MCF 10A (cell line): ENCODE results near the gene AHCYL1. TPM values are rescaled to one million over a fixed set of nuclear protein-coding genes. Genes with fewer than 3 reads are reported as not detected.

Source experiments
- BruUV-seq: library from RNA; stranded (reverse); fragments of 400-500 nt; replicated peaks from 2 replicates; lab custom pipeline; 2021; lab: Mats Ljungman, UMichigan
- CTCF ChIA-PET: fragments of 300-600 bp; sonication (Branson Sonifier 250); formaldehyde crosslinking; extraction: SDS; loops from one replicate; lab custom pipeline; 2021; ENCODE audit warnings: antibody characterized with exemption, inconsistent platforms; lab: Yijun Ruan, JAX
- POLR2A ChIA-PET: fragments of 300-600, 350-650 bp; sonication (Branson Sonifier 250); formaldehyde crosslinking; extraction: SDS; loops from one replicate; lab custom pipeline; 2020; ENCODE audit warnings: antibody characterized with exemption, inconsistent platforms; lab: Yijun Ruan, JAX
- DNase-seq: peaks from one replicate; pipeline ENCODE4 v3.0.0-alpha.2; 2018; ENCODE audit not compliant: unreplicated experiment
- H3K27ac Mint-ChIP-seq: one replicate; pipeline ENCODE4 v1.8.0; 2022; ENCODE audit warnings: mild to moderate bottlenecking, low read depth, mixed read lengths; ENCODE audit not compliant: unreplicated experiment
- H3K27me3 Mint-ChIP-seq: one replicate; pipeline ENCODE4 v1.8.0; 2022; ENCODE audit warnings: mixed read lengths; ENCODE audit not compliant: insufficient read depth, unreplicated experiment
- H3K36me3 Mint-ChIP-seq: one replicate; pipeline ENCODE4 v1.8.0; 2022; ENCODE audit warnings: mild to moderate bottlenecking, moderate library complexity, mixed read lengths; ENCODE audit not compliant: insufficient read depth, unreplicated experiment
- H3K4me1 Mint-ChIP-seq: one replicate; pipeline ENCODE4 v1.8.0; 2022; ENCODE audit warnings: mixed read lengths; ENCODE audit not compliant: insufficient read depth, unreplicated experiment
- H3K4me3 Mint-ChIP-seq: one replicate; pipeline ENCODE4 v1.8.0; 2022; ENCODE audit warnings: mild to moderate bottlenecking, moderate library complexity, mixed read lengths; ENCODE audit not compliant: unreplicated experiment
- H3K9me3 Mint-ChIP-seq: one replicate; pipeline ENCODE4 v1.8.0; 2022; ENCODE audit warnings: mixed read lengths; ENCODE audit not compliant: unreplicated experiment
- intact Hi-C: fragments of 100-400 bp; cut with micrococcal nuclease; formaldehyde crosslinking; loops from 2 replicates; pipeline ENCODE4 v1.14.1; 2022
- total RNA-seq: library from RNA; stranded (reverse); gene quantifications from 2 replicates; pipeline ENCODE4 v1.2.3, GENCODE V29; 2022
- TF ChIP-seq, protein P1 (sequence below): fragments of 200-600 bp; IDR thresholded peaks from one replicate; pipeline ENCODE4 v1.8.0; 2022; ENCODE audit warnings: antibody characterized with exemption, mild to moderate bottlenecking; ENCODE audit not compliant: unreplicated experiment

Gene AHCYL1
- total RNA-seq, 1 experiment from 2014 or later = 104 TPM

DNA sequence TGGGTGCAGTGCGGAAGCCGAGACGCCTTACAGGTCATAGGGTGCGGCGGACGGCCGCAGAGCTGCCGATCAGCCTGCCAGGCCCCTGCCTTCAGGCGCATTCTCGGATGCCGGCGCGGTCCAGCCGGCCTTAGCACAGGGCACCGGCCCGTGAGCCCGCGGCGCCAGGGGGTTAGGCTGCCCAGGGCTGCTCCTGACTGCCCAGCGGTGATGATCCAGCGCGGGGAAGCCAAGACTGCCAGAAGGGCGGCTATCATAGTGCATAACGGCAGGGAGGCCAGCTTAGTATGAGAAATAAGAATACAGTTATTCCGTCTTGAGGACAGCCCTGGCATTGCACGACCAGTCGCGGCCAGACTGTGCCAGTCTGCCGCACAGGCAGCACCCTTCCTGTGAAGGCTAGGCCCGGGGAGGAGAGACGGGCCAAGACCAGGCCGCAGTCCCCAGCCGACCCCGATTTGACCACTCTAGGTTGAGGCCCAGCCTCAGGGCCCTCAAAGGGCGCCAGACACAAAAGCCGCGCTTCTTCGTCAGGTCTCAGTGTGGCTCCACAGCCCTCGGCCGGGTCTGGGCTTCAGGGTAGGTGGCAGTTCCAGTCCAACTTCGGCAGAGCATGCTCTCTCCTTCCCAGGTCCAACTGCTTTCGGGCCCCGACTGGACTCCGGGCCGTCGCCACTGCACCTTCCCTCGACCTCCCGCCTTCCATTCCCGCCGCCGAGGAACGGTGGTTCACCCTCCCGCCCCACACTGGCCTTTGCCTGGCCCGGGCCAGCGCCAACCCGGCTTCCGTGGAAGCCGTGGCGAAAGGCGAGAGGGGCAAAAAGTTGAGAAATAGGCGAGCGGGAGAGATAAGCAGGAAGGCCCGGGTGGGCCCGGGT, 85.1 kb downstream of the AHCYL1 start:
- POLR2A ChIA-PET = no interaction called here
- intact Hi-C loops = no loop called here
- CTCF ChIA-PET = interaction anchor here (0.7 to 1.2 kb wide), 2 partner anchors 15 to 27 kb away, joined by 3 read pairs; no protein-coding TSS in a partner anchor
- H3K9me3 Mint-ChIP-seq = peaks cover 8% of the 10 kb centered on the region
- TF ChIP-seq, protein P1, sequence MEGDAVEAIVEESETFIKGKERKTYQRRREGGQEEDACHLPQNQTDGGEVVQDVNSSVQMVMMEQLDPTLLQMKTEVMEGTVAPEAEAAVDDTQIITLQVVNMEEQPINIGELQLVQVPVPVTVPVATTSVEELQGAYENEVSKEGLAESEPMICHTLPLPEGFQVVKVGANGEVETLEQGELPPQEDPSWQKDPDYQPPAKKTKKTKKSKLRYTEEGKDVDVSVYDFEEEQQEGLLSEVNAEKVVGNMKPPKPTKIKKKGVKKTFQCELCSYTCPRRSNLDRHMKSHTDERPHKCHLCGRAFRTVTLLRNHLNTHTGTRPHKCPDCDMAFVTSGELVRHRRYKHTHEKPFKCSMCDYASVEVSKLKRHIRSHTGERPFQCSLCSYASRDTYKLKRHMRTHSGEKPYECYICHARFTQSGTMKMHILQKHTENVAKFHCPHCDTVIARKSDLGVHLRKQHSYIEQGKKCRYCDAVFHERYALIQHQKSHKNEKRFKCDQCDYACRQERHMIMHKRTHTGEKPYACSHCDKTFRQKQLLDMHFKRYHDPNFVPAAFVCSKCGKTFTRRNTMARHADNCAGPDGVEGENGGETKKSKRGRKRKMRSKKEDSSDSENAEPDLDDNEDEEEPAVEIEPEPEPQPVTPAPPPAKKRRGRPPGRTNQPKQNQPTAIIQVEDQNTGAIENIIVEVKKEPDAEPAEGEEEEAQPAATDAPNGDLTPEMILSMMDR = no peak
- H3K36me3 Mint-ChIP-seq = no peaks in the 10 kb centered on the region
- BruUV-seq = no TSS peak
- no peaks in the 10 kb centered on the region for H3K4me1 Mint-ChIP-seq
- no peaks in the 10 kb centered on the region for H3K27me3 Mint-ChIP-seq
- H3K4me3 Mint-ChIP-seq = no peak overlapping the region
- no peak for DNase-seq
- no peak overlapping the region for H3K27ac Mint-ChIP-seq

DNA sequence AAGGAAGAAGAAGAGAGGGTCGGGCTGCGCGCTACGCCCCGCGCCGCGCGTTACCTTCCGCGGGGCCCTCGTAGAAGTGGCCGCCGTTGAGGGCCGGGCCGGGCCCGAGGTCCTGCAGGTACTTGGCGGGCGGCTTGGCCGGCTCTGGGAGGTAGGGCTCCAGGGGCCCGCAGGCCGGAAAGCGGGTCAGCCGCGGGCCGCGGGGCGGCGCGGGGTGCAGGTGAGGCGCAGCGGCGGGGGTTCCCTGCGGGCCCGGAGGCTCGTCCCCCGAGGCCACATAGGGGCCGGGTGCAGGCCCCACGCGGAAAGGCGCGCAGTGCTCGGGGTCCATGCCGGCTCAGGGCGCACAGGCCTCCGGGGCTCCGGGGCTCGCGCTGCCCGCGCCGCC, 85.7 kb downstream of the AHCYL1 start:
- H3K4me3 Mint-ChIP-seq = no peak overlapping the region
- no peaks in the 10 kb centered on the region for H3K36me3 Mint-ChIP-seq

DNA sequence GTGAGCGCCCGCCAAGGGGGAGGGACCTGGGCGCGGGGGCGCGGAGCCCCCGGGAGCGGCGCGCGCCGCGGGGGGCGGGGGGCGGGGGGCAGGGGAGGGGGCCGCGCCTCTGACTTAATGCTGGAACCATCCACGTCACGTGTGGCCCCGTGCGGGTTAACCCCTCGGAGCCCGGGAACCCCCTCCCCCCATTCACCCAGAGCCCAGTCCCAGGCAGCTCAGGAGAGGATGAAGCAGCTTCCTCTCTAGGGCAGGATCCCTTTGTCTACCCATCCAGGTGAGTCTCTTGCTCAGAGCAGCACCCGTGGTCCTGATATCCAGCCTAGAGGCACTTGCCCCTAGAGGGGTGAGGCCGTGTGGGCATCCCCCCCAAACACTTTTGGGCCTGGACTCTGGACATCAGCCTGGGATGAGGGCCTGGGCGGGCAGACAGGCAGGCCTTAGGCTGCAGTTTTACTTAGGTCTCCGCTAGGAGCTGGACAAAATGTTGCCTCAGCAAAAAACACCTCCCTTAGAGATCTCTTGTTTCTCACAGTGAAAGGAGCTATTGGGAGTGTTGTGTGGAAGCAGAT, 86.2 kb downstream of the AHCYL1 start, which contains the start of gene ALX3:
Gene ALX3 (minus strand): TSS at position 2 of the 572 bp plus-strand sequence. CDS start 60 bp downstream, outside the sequence.
- ChIA-PET CTCF (interaction anchor here (0.6 to 1.9 kb wide), 8 partner anchors 11 to 1221 kb away, joined by 3 to 12 read pairs (median 4); no protein-coding TSS in a partner anchor), POLR2A (no interaction called here)
- Mint-ChIP-seq H3K4me1 (no peaks in the 10 kb centered on the region), H3K4me3 (no peak within 1 kb of the TSS), H3K27me3 (no peaks in the 10 kb centered on the region), H3K27ac (no peak within 1 kb of the TSS), H3K9me3 (peaks cover 8% of the 10 kb centered on the region), H3K36me3 (no peaks in the 10 kb centered on the region)
- intact Hi-C loops = no loop called here
- BruUV-seq = no TSS peak
- DNase-seq = no peak
- TF ChIP-seq, protein P1 = no peak

More for the DNA sequence above, 85.7 kb downstream of the AHCYL1 start:
- H3K4me1 Mint-ChIP-seq = no peaks in the 10 kb centered on the region
- ChIA-PET POLR2A (no interaction called here), CTCF (interaction anchor here (0.7 to 1.9 kb wide), 3 partner anchors 10 to 26 kb away, joined by 3 to 12 read pairs (median 5); no protein-coding TSS in a partner anchor)
- TF ChIP-seq, protein P1 = no peak
- intact Hi-C loops = no loop called here
- BruUV-seq = no TSS peak
- H3K9me3 Mint-ChIP-seq = peaks cover 8% of the 10 kb centered on the region
- H3K27ac Mint-ChIP-seq = no peak overlapping the region
- DNase-seq = no peak
- H3K27me3 Mint-ChIP-seq = no peaks in the 10 kb centered on the region

Other genes starting within 250 kb of the AHCYL1 start
- not detected in 2 replicates for gene GSTM3, start 243.7 kb upstream of the AHCYL1 start, total RNA-seq
- not detected in 2 replicates for gene EPS8L3, start 220.8 kb upstream of the AHCYL1 start, total RNA-seq
- 6.3 and 11.7 TPM in 2 replicates for gene CSF1, start 73.9 kb upstream of the AHCYL1 start, total RNA-seq
- 35.6 and 40.6 TPM in 2 replicates for gene STRIP1, start 49.9 kb downstream of the AHCYL1 start, total RNA-seq
- gene ALX3, start 85.9 kb downstream of the AHCYL1 start, total RNA-seq = not detected in 2 replicates
- gene UBL4B, start 127.7 kb downstream of the AHCYL1 start, total RNA-seq = not detected in 2 replicates
- 0.20 TPM in 1 of 2 replicates, not detected in the other for gene SLC6A17, start 165.7 kb downstream of the AHCYL1 start, total RNA-seq
- gene KCNC4, start 225.5 kb downstream of the AHCYL1 start, total RNA-seq = 1.1 and 1.3 TPM in 2 replicates